Ovary (tissue), 3 donors: ENCODE data around the gene SELENOH.

Experiments used
- POLR2A ChIP-seq: fragments of 450-650 bp; IDR thresholded peaks from one replicate; pipeline ENCODE4 v1.6.1; 2017; ENCODE audit warnings: antibody characterized with exemption, mild to moderate bottlenecking, moderate library complexity
- TF ChIP-seq, protein P1 (sequence below), 3 donors: fragments of 450-650 bp in 2 of 3; fragments of 200-600 bp in 1 of 3; IDR thresholded peaks; one replicate each; pipeline versions ENCODE4 v1.5.1 to v1.8.0; 2016 to 2022; ENCODE audit warnings: antibody characterized with exemption in 3 of 3, mild to moderate bottlenecking in 1 of 3
- donor health status: DM: no; HTN: no; CAD: no.

DNA sequence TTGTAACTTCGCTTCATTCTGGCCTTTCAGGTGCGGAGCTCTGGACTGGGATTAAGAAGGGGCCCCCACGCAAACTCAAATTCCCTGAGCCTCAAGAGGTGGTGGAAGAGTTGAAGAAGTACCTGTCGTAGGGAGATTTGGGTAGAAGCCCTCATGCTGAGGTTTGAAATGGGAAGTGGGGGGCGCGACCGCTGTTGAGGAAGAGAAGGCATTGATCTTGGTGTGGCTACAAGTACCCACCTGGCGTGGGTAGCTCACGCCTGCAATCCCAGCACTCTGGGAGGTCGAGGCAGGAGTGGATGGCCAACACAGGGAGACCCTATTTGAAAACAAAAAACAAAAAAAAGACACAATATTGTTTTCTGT is 779 bp downstream of the SELENOH start:
- TF ChIP-seq, protein P1, sequence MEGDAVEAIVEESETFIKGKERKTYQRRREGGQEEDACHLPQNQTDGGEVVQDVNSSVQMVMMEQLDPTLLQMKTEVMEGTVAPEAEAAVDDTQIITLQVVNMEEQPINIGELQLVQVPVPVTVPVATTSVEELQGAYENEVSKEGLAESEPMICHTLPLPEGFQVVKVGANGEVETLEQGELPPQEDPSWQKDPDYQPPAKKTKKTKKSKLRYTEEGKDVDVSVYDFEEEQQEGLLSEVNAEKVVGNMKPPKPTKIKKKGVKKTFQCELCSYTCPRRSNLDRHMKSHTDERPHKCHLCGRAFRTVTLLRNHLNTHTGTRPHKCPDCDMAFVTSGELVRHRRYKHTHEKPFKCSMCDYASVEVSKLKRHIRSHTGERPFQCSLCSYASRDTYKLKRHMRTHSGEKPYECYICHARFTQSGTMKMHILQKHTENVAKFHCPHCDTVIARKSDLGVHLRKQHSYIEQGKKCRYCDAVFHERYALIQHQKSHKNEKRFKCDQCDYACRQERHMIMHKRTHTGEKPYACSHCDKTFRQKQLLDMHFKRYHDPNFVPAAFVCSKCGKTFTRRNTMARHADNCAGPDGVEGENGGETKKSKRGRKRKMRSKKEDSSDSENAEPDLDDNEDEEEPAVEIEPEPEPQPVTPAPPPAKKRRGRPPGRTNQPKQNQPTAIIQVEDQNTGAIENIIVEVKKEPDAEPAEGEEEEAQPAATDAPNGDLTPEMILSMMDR (IDR thresholded peaks at IDR 0.05), result no peak
- TF ChIP-seq POLR2A, result no peak
